Fibroblast of lung (primary cell): ENCODE data around the gene HDAC4.

Experiments
- CTCF ChIP-seq, 2 donors: IDR thresholded peaks in 1 of 2; conservative IDR thresholded peaks in 1 of 2; 1 replicate in 1 of 2; 2 replicates in 1 of 2; pipeline ENCODE4 v1.5.1; 2011 to 2012; ENCODE audit warnings: low read length in 2 of 2, control low read depth in 1 of 2, inconsistent platforms in 1 of 2, low read depth in 1 of 2, mild to moderate bottlenecking in 1 of 2
- EZH2 ChIP-seq: IDR thresholded peaks from 2 replicates; pipeline ENCODE4 v1.5.1; 2012; ENCODE audit warnings: low read length, control low read depth, mild to moderate bottlenecking; ENCODE audit errors: missing control alignments

- no peak for TF ChIP-seq CTCF (conservative IDR thresholded peaks at IDR 0.05 in 1 of 2, IDR thresholded peaks at IDR 0.05 in 1 of 2; ENCODE audit: low read depth in 1 of 2, low read length in 2 of 2)
- TF ChIP-seq EZH2: no peak
Observed at GRCh38 chr2:239139566-239139965, 261.3 kb downstream of the HDAC4 start.
